ENCODE measurements around the gene MRPL18.

Gene MRPL18

DNA sequence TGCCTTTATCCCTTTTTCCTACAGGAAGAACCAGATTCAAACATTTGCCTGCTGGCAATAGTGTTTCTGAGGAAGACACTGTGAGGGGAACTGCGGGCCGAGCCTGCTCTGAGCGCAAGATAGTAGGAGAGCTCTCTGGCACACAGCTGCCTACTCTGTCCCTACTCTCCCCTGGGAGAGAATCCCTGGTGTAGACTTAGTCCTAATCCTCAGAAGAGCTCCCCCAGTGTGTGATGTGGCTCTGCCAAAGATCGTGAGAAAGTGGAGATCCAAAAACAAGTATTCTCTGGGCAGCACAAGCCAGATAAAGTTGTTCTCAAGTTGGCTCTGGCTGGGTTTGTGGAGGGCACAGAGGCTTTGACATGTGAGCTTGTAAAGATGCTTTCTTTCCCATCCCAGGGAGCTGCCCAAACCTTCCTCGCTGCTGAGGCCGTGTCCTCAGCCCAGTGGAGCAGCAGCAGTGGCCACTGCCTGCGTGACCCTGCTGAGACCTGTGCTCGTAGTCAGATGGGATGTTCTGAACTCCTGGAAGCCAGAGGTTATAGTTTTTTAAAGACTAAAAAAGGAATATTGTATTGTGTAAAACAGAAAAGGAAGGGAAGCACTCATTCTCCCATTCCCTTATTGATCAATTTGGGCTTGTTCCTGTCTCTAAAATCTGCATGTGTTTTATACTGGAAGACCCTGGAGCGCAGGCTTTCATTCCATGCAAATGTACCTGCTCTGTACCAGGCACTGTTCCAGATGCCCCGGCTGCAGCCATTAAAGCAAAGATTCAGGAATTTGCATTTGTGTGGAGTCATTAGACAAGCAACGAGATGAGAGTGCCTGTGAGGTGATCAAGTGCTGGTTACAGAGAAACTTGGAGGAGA is 40.5 kb downstream of the MRPL18 start:
- in situ Hi-C loops (cut with HindIII; ENCODE audit: low pct_ligation_motif_present, low sequenced_read_pairs): no loop called here
- TF ChIP-seq, protein P1, sequence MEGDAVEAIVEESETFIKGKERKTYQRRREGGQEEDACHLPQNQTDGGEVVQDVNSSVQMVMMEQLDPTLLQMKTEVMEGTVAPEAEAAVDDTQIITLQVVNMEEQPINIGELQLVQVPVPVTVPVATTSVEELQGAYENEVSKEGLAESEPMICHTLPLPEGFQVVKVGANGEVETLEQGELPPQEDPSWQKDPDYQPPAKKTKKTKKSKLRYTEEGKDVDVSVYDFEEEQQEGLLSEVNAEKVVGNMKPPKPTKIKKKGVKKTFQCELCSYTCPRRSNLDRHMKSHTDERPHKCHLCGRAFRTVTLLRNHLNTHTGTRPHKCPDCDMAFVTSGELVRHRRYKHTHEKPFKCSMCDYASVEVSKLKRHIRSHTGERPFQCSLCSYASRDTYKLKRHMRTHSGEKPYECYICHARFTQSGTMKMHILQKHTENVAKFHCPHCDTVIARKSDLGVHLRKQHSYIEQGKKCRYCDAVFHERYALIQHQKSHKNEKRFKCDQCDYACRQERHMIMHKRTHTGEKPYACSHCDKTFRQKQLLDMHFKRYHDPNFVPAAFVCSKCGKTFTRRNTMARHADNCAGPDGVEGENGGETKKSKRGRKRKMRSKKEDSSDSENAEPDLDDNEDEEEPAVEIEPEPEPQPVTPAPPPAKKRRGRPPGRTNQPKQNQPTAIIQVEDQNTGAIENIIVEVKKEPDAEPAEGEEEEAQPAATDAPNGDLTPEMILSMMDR (IDR thresholded peaks at IDR 0.05; ENCODE audit: low read depth, low read length, missing control alignments): no peak

DNA sequence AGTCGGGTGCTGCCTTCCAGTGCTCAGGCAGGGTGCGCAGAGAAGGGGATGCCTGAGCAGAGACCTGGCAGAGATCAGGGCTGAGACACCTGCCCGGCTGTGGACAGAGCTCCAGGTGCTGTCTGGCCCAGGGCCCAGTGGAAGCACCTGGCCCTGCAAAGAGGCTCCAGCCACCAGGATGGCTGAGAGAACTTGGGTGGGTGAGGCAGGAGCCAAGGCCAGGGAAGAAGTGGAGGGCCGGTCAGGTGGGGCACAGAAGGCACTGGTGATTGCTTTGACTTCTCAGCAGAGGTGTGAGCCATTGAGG is 41.1 kb downstream of the MRPL18 start:
- in situ Hi-C loops (cut with HindIII; ENCODE audit: low pct_ligation_motif_present, low sequenced_read_pairs): no loop called here
- TF ChIP-seq, protein P1 (IDR thresholded peaks at IDR 0.05; ENCODE audit: low read depth, low read length, missing control alignments): no peak
- DNase-seq: no peak

More for the DNA sequence above, 40.5 kb downstream of the MRPL18 start:
- no peaks in the 10 kb centered on the region for H3K27me3 ChIP-seq (replicated peaks)
- H3K27ac ChIP-seq: no peak overlapping the region
- no peak for DNase-seq
- no peaks in the 10 kb centered on the region for H3K36me3 ChIP-seq (replicated peaks)
- no peak overlapping the region for H3K4me3 ChIP-seq (ENCODE audit: low read depth, low read length)

DNA sequence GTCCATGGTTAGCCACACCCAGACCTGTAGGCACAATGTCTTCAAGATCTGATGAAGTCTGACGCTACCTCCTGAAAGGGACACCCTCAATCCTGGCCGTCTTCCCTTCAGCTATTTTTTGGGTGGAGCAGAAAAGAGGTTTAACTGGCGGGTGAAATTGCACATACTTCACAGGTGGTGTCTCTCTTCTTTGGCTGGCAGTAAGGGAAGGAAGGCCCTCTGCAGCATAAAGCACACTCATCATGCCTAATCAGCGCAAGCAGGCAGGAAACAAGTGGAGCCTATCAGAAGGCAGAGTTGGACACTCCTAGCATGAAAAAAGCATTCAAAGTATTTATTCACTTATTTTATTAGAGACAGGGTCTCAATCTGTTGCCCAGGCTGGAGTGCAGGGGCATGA is 42.7 kb downstream of the MRPL18 start:
- in situ Hi-C loops (cut with HindIII; ENCODE audit: low pct_ligation_motif_present, low sequenced_read_pairs): no loop called here
- H3K36me3 ChIP-seq (replicated peaks): no peaks in the 10 kb centered on the region
- no peaks in the 10 kb centered on the region for H3K27me3 ChIP-seq (replicated peaks)
- no peak overlapping the region for H3K27ac ChIP-seq
- H3K4me3 ChIP-seq (ENCODE audit: low read depth, low read length): no peak overlapping the region
- TF ChIP-seq, protein P1 (IDR thresholded peaks at IDR 0.05; ENCODE audit: low read depth, low read length, missing control alignments): no peak
- DNase-seq: no peak

More for the DNA sequence above, 41.1 kb downstream of the MRPL18 start:
- Histone ChIP-seq H3K27me3 (replicated peaks) (no peaks in the 10 kb centered on the region), H3K36me3 (replicated peaks) (no peaks in the 10 kb centered on the region), H3K27ac (no peak overlapping the region), H3K4me3 (ENCODE audit: low read depth, low read length) (no peak overlapping the region)

DNA sequence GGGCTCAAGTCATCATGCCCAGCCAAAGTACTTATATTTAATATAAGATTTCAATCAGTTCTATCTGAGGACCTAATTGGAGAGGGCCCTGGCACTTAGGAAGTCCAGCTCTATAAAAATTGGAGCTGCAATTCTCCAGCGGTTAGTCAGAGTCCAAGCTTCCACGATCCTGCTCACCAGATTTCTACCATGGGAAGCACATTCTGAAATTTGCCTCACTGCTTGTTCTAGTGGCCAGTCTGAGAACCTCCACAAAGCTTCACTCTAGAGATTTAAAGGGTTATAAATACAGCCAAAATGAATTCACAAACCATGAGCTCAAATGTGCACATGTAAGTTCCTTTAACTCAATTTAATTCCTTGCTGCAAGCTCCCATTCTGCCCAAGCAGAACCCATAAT is 43.3 kb downstream of the MRPL18 start:
- H3K27ac ChIP-seq: no peak overlapping the region
- peak; percentile 39 for DNase-seq
- no peak overlapping the region for H3K4me3 ChIP-seq (ENCODE audit: low read depth, low read length)
- TF ChIP-seq, protein P1 (IDR thresholded peaks at IDR 0.05; ENCODE audit: low read depth, low read length, missing control alignments): no peak
- no peaks in the 10 kb centered on the region for H3K27me3 ChIP-seq (replicated peaks)
- H3K36me3 ChIP-seq (replicated peaks): no peaks in the 10 kb centered on the region
- in situ Hi-C loops (cut with HindIII; ENCODE audit: low pct_ligation_motif_present, low sequenced_read_pairs): no loop called here

DNA sequence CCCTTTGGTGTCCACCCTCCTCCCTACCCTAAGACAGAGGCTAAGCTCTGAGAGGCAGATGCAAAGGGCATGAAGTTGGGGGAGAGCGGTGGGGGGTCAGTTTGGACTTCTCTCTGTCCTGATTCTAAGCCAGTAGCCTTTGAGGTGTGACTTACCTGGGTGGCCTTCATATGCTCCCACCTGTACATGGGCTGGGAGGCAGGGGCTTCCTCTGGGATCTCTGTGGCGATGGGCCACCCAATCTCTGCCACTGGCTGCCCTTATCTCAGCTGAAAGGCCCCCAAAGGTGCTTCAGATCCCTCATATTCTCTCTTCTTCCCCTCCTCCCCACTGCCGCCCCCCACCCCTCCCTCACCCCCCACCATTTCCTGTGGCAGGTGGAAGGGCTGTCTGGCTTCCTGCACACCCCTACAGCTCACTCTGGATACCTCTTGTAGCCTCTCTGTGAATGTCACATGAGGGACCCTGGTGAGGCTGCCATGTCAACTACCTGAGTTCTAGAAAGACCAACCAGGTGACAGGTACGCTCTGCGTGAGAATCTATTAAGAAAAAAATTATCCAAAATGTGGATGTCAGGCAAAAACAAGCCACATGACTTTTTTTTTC is 43.8 kb downstream of the MRPL18 start:
- Histone ChIP-seq H3K36me3 (replicated peaks) (no peaks in the 10 kb centered on the region), H3K27me3 (replicated peaks) (no peaks in the 10 kb centered on the region), H3K27ac (no peak overlapping the region), H3K4me3 (ENCODE audit: low read depth, low read length) (no peak overlapping the region)
- in situ Hi-C loops (cut with HindIII; ENCODE audit: low pct_ligation_motif_present, low sequenced_read_pairs): no loop called here
- DNase-seq: no peak
- TF ChIP-seq, protein P1 (IDR thresholded peaks at IDR 0.05; ENCODE audit: low read depth, low read length, missing control alignments): no peak
